Inflammatory macrophage treated with lipopolysaccharide for 1 hour (primary cell): ENCODE measurements around the gene VASN.
"Not testable (repeated sequence)": the region's sequence is repeated elsewhere in the genome, so short reads cannot be mapped to it uniquely, and the experiment has no call there.

Experiments
- DNase-seq, 2 donors: peaks; one replicate each; pipeline ENCODE4 v3.0.0-alpha.2; 2020 to 2022

VASN gene

DNA sequence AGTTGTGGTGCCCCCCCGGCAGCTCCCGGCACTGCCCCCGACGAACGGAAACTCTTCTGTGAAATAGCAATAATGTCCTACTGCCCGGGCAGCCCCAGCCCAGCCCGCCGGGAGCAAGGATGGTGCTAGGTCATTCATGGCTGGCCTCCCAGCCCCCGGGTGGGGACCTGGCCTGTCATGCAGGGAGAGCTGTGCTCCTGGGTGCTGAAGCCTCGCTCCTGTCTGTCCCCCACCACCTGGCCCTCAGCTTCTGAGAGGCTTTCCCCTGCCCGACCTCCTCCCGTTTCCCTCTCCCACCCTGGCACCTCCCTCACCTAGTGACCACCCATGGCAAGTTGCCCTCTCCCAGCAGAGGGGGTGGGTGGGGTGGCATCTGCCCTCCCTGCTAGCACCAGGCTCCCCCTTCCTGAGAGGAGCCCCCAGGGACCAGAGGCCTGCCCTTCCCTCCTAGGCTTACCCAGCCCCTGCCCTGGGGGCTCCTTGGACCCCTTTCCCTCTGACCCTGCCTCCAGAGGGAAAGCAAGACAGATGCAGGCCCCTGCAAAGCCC lies 34.0 kb upstream of the VASN start:
- no peak for DNase-seq

DNA sequence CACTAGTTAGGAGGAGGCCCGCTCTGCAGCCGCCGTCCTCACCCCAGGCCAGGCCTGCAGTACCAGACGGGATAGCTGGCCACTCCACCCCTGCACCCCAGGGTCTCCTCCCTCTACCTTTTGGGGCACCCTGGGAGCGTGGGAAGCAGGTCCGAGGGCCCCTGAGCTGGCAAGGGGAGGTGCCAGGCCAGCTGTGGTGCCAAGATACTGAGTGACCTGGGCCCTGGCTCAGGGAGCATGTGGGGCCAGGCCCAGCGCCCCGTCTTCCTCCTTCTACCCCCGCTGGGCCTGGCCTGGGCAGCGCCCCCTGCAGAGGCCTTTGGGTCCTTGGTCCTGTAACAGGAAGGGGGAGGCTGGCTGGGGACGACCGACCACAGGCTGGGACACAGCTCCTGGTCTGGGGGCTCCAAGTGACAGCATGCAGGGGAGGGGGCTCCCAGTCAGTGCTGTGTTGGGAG lies 33.5 kb upstream of the VASN start:
- DNase-seq, result no peak

DNA sequence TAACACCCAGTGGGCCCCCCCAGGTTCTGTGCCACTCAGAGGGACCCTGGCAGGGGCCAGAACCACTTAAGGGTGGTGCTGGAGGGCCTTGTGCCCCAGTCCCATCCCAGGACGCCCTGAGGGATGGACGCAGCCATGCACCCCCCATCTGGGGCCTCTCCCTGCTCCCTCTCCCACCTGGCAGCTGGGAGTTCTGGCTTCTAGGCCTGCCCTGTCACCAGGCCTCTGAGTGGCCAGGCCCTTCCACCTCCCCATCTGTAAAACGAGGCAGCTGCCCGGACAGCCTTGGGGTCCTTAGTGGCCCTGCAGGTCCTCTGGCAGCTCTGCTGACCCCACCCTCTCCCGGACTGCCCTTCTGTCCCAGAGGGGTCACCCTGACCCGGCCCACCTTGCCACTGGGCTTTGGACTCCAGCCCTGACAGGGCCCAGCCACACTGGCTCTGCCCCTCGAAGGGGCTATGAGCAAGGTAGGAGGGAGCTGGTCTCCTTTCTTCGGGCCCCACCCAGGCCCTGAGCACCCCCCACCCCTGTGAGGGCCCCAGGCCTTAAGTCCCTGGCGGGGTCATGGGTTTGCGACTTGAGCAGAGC lies 32.8 kb upstream of the VASN start:
- DNase-seq, result no peak

DNA sequence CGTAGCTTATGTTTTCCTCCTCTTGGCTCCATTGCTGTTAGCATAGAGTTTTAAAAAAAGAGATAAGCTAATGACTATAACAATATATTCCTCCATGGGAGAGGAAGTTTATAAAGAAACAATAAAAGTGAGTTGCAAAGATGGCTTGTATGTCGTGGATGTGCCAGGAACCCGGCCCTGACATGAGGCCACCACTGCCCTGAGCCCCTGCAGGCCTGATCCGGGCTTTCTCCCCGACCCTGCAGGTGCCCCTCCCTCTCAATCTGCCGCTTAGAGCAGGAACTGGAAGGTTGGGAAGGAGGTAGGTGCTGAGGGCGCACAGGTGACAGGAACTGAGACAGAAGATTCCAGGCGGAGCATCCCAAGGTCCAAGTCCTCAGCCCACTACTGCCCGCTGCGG lies 32.2 kb upstream of the VASN start:
- no peak for DNase-seq

DNA sequence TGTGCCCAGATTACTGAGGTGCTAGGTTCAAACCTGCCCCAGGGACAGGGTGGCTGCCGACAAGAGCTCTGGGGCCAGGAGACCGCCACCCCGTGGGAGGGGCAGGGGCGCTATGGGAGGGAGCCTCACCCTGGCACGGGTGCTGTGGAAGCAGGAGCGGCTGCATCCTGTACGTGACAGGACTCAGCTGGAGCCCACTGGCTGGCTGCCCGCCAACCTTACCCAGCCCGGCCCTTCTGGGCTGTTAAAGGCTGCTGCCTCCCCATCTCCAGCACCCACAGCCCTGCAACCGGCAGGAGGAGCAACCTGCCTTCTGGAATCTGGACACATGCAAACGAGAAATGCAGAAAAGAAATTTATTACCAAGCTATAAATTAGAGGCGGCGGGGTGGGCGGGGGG lies 31.7 kb upstream of the VASN start:
- no peak for DNase-seq

DNA sequence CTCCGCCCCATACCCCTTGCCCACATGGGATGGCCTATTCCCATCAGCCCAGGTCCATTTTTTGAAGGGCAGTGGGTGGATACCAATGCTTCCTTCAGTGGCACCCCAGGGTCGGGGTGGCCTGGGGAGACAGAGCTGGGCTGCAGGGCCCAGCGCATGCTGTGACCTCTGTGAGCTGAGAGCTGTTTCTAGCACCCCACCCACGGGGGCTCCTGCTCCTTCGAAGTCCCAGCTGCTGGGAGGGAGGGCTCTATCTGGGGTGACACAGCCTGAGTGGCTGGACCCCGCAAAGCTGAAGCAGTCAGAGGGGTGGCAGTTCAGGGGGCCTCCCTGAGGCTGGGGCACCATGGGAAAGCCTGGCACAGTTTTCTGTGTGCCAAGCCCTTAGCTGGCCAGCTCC lies 31.2 kb upstream of the VASN start:
- DNase-seq, result no peak

DNA sequence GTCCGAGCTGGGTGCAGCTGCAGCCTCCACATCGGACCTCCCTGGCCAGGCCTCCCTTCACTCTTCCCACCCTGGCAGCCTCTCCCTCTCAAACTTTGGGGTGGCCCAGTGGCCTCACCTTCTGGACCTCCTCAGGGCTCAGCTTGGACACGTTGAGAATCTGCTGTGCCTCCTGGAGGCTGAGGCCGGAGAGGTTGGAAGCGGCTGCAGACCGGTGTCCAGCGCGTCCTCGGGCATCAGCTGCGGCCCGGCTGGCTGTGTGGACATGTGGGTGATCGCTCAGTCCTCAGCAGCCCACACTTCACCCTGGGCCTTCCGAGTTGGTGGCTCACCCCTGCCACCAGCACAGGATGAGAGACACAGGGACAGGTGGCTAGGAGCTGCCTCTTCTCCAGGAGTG lies 30.4 kb upstream of the VASN start:
- no peak for DNase-seq

- DNase-seq, result no peak
Measured at GRCh38 chr16:4342866-4343744, 28.5 kb upstream of the VASN start.

DNA sequence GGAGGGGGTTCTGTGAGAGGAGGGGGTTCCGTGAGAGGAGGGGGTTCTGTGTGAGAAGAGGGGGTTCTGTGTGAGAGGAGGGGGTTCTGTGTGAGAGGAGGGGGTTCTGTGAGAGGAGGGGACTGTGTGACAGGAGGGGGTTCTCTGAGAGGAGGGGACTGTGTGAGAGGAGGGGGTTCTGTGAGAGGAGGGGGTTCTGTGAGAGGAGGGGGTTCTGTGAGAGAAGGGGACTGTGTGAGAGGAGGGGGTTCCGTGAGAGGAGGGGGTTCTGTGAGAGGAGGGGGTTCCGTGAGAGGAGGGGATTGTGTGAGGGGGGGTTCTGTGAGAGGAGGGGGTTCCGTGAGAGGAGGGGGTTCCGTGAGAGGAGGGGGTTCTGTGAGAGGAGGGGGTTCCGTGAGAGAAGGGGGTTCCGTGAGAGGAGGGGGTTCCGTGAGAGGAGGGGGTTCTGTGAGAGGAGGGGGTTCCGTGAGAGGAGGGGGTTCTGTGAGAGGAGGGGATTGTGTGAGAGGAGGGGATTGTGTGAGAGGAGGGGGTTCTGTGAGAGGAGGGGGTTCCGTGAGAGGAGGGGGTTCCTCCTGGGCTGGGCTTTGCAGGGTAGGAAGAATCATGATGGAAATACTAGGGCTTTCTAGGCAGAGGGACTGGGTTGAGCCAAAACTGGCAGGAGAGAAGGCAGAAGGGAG lies 27.2 kb upstream of the VASN start:
- DNase-seq, result not testable (repeated sequence)

GRCh38 chr16:4344983-4345835 lies 26.4 kb upstream of the VASN start:
- DNase-seq, result no peak

DNA sequence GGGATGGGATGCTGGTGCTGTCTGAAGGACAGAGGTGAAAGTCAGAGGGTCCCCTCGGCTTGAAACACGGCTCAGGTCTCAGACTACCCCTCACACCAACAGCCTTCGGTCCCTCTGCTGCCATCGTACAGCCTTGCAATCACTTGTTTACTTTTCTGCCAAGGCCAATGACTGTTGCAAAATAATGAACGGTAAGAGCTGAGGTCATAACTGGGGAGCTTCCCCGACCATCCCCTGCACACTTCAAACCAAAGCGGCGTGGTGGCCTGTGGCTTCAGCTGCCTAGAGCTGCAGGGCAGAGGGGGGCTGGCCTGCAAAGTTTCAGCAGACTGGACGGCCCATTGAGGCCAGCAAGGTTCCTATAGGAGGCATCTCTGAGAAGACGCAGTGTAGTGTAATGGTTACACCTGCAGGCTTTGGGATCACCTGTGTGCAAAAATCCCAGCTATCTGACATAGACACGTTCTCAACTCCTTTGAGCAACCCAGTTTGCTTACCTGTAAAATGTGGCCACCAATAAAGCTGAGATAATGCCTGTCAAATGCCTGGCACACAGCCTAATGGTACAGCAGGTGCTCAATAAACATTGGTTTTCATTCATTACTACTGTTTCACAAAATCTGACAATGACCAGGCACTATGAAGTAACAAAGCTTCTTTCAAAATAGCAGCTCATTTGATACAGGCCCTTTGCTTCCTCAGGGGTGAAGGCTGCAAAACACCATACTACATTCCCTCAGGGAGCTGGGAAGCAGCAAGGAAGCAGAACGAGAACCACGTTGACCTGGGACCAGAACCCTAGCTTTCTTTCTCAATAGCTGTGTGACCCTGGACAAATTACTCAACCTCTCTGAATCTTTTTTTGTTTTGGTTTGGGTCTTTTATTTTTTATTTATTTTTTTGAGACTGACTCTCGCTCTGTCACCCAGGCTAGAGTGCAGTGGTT lies 25.5 kb upstream of the VASN start:
- peak; percentile 49 to 71 for DNase-seq

DNA sequence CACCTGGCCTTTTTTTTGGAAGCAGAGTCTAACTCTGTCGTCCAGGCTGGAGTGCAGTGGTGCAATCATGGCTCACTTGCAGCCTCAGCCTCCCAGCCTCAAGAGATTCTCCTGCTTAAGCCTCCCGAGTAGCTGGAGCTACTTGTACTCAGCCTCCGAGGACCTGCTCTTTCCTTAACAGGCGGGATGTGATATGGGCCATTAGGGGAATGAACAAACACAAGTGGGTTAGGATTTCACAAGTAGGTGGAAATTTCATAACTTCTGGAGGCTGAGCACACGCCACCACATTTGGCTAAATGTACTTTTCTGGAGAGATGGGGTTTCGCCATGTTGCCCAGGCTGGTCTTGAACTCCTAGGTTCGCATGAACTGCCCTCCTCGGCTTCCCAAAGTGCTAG lies 24.6 kb upstream of the VASN start:
- DNase-seq, result peak; percentile 80 to 86

- no peak for DNase-seq
Measured at GRCh38 chr16:4347765-4348509, 23.7 kb upstream of the VASN start.

- no peak for DNase-seq
Measured at GRCh38 chr16:4349332-4349731, 22.3 kb upstream of the VASN start.

DNA sequence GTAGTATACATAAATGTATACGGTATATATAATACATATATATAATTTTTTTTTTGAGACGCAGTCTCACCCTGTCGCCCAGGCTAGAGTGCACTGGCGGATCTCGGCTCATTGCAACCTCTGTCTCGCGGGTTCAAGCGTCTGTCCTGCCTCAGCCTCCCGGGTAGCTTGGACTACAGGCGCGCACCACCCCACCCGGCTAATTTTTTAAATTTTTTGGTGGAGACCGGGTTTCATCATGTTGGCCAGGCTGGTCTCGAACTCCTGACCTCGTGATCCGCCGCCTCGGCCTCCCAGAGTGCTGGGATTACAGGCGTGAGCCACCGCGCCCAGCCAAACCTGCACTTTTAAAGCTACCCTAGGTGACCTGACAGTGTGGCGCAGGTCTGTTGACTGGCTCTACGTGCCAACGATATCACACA lies 21.3 kb upstream of the VASN start:
- DNase-seq, result no peak

DNA sequence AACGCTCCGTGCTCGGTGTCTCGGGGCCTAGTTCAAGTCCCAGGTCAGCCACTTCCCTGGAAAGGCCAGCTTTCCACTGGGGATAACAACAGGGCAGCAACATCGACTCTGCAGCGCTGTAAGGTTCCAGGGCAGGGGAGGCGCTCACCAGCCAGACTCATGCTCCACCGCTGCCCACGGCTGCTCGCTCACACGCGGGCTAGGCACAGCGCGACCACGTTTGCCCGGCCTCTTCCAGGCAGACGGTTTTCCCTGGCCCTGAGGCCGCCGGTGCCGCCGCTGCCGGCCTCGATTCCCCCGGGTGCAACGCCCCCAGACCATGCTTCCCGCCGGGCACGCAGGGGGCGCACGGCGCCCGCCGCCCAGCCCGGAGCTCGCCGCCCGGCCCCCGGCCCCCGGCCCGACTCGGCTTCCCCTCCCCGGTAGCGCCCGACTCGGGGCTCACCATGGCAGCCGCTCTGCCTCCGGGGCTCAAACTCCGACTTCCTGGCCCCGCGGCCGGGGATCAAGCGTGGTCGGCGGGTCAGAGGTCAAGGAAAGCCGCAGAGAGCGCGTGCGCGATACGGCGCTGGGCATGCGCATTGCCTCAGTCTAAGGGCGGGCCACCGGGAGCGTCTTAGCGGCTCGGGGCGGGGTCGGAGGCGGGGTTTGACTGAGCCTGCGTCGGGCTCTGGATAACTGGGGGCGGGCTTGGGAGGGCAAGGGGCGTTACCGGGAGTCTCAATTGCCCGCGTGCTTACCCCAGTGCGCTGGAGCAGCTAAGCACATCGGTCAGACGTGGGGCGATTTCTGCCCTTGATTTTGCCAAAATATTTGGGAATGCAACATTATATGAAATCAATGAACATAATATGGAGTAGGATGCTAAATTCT lies 20.6 kb upstream of the VASN start, which contains the start of gene PAM16:
PAM16 (minus strand) TSS at position 535 of the 873 bp plus-strand sequence; CDS start at position 448, 87 bp downstream.
- DNase-seq, result peak; percentile 92 to 99

- no peak for DNase-seq
Measured at GRCh38 chr16:4351880-4352279, 19.8 kb upstream of the VASN start.

DNA sequence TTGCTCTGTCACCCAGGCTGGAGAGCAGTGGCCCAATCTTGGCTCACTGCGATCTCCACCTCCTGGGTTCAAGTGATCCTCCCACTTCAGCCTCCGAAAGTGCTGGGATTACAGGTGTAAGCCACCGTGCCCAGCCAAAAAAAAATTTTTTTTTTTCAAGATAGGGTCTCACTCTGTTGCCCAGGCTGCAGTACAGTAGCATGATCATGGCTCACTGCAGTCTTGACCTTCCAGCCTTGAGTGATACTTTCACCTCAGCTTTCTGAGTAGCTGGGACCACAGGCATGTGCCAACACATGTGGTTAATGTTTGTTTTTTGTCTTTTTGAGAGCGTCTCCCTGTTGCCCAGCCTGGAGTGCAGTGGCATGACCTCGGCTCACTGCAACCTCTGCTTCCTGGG lies 18.8 kb upstream of the VASN start:
- DNase-seq, result no peak

- DNase-seq, result no peak
Measured at GRCh38 chr16:4353675-4354074, 18.0 kb upstream of the VASN start.
